IMR-90 (cell line): Measurements from ENCODE around the gene DNAJB8. TPM values are rescaled to one million over a fixed set of nuclear protein-coding genes. Genes with fewer than 3 reads are reported as not detected.

ENCODE experiments used
- ATAC-seq: fragments of 200-7000 bp; cut with Tn5 transposase; 2 replicates; pipeline ENCODE4 v1.9.1; 2020; ENCODE audit warnings: low read depth, mild to moderate bottlenecking, moderate library complexity
- BruUV-seq: library from RNA; stranded (reverse); fragments of 400-500 nt; replicated peaks from 2 replicates; lab custom pipeline; 2021; lab: Mats Ljungman, UMichigan
- CTCF ChIA-PET: fragments of 300-600 bp; formaldehyde crosslinking; extraction: SDS; loops from one replicate; lab custom pipeline; 2021; ENCODE audit warnings: antibody characterized with exemption; lab: Yijun Ruan, JAX
- POLR2A ChIA-PET: fragments of 300-600 bp; sonication (Branson Sonifier 250); formaldehyde crosslinking; loops from one replicate; lab custom pipeline; 2022; ENCODE audit warnings: antibody characterized with exemption; ENCODE audit not compliant: unreplicated experiment; lab: Charles Lee
- DNase-seq: peaks from one replicate; pipeline ENCODE4 v3.0.0; 2013
- H2AFZ ChIP-seq: replicated peaks from 2 replicates; pipeline ENCODE3; 2013; ENCODE audit warnings: low read length, mild to moderate bottlenecking; ENCODE audit not compliant: poor library complexity
- H2AK5ac ChIP-seq: 2 replicates; pipeline ENCODE4 v1.6.1; 2013; ENCODE audit warnings: low read depth, low read length, inconsistent platforms
- H2AK9ac ChIP-seq: replicated peaks from 2 replicates; pipeline ENCODE3; 2013; ENCODE audit warnings: mild to moderate bottlenecking, low read depth, low read length, moderate library complexity; ENCODE audit not compliant: poor library complexity
- H2BK120ac ChIP-seq: 2 replicates; pipeline ENCODE4 v1.6.1; 2013; ENCODE audit warnings: low read depth, low read length, inconsistent platforms
- H2BK15ac ChIP-seq: 3 replicates; pipeline ENCODE4 v1.6.1; 2013; ENCODE audit warnings: low read depth, low read length, inconsistent platforms
- H2BK20ac ChIP-seq: 2 replicates; pipeline ENCODE4 v1.6.1; 2013; ENCODE audit warnings: low read depth, mild to moderate bottlenecking, inconsistent platforms, low read length, moderate library complexity
- H2BK5ac ChIP-seq: 2 replicates; pipeline ENCODE4 v1.6.1; 2013; ENCODE audit warnings: mild to moderate bottlenecking, low read depth, low read length, inconsistent platforms; ENCODE audit not compliant: poor library complexity, severe bottlenecking
- H3K14ac ChIP-seq: replicated peaks from 2 replicates; pipeline ENCODE4 v1.6.1; 2013; ENCODE audit warnings: low read depth, low read length, inconsistent platforms
- H3K18ac ChIP-seq: 2 replicates; pipeline ENCODE4 v1.6.1; 2013; ENCODE audit warnings: low read depth, low read length, control low read depth
- H3K23ac ChIP-seq: 2 replicates; pipeline ENCODE4 v1.6.1; 2013; ENCODE audit warnings: low read depth, low read length, inconsistent platforms
- H3K27ac ChIP-seq: 2 replicates; pipeline ENCODE4 v1.5.1; 2013; ENCODE audit warnings: mild to moderate bottlenecking, control low read depth, low read length; ENCODE audit not compliant: insufficient read depth
- H3K27me3 ChIP-seq: 2 replicates; pipeline ENCODE4 v1.6.1; 2013; ENCODE audit warnings: low read length; ENCODE audit not compliant: control insufficient read depth, insufficient read depth
- H3K36me3 ChIP-seq: 2 replicates; pipeline ENCODE4 v1.6.1; 2013; ENCODE audit warnings: low read length, mixed read lengths; ENCODE audit not compliant: control insufficient read depth, insufficient read depth
- H3K4ac ChIP-seq: 2 replicates; pipeline ENCODE4 v1.6.1; 2013; ENCODE audit warnings: low read depth, low read length, inconsistent platforms
- H3K4me1 ChIP-seq: 2 replicates; pipeline ENCODE4 v1.6.1; 2013; ENCODE audit warnings: low read length, mixed read lengths; ENCODE audit not compliant: control insufficient read depth, insufficient read depth
- H3K4me2 ChIP-seq: 2 replicates; pipeline ENCODE4 v1.6.1; 2013; ENCODE audit warnings: low read depth, mild to moderate bottlenecking, control low read depth, low read length, moderate library complexity
- H3K4me3 ChIP-seq: 2 replicates; pipeline ENCODE4 v1.5.1; 2013; ENCODE audit warnings: low read depth, mild to moderate bottlenecking, control low read depth, low read length, moderate library complexity; ENCODE audit not compliant: insufficient read depth
- H3K56ac ChIP-seq: 2 replicates; pipeline ENCODE4 v1.6.1; 2013; ENCODE audit warnings: low read length, inconsistent platforms; ENCODE audit not compliant: insufficient read depth; ENCODE audit errors: extremely low read depth
- H3K79me1 ChIP-seq, 2 experiments: 2 replicates each; pipeline ENCODE4 v1.6.1; 2013; ENCODE audit warnings: low read length in 2 of 2, inconsistent platforms in 1 of 2, low read depth in 1 of 2
- H3K9ac ChIP-seq: 2 replicates; pipeline ENCODE4 v1.6.1; 2013; ENCODE audit warnings: low read depth, low read length, control low read depth
- H3K9me1 ChIP-seq: 2 replicates; pipeline ENCODE4 v1.6.1; 2013; ENCODE audit warnings: low read length, inconsistent platforms; ENCODE audit not compliant: insufficient read depth
- H3K9me3 ChIP-seq: 2 replicates; pipeline ENCODE4 v1.6.1; 2013; ENCODE audit warnings: low read length; ENCODE audit not compliant: control insufficient read depth, insufficient read depth
- H4K20me1 ChIP-seq: 2 replicates; pipeline ENCODE4 v1.6.1; 2013; ENCODE audit warnings: low read length, inconsistent platforms; ENCODE audit not compliant: insufficient read depth
- H4K5ac ChIP-seq: 2 replicates; pipeline ENCODE4 v1.6.1; 2013; ENCODE audit warnings: mild to moderate bottlenecking, low read depth, low read length, control low read depth
- H4K8ac ChIP-seq, 2 experiments: 2 replicates each; pipeline ENCODE4 v1.6.1; 2013; ENCODE audit warnings: low read depth in 2 of 2, low read length in 2 of 2, control low read depth in 1 of 2, inconsistent platforms in 1 of 2
- H4K91ac ChIP-seq: 2 replicates; pipeline ENCODE4 v1.6.1; 2013; ENCODE audit warnings: low read depth, low read length, inconsistent platforms; ENCODE audit not compliant: insufficient read depth
- BHLHE40 ChIP-seq: fragments of 150-350 bp; IDR thresholded peaks from 2 replicates; pipeline ENCODE4 v1.6.1; 2016; ENCODE audit warnings: mild to moderate bottlenecking, low read depth, low read length
- CEBPB ChIP-seq: IDR thresholded peaks from 2 replicates; pipeline ENCODE4 v1.6.1; 2012; ENCODE audit warnings: low read depth, low read length, improper control_type of control experiment
- CHD1 ChIP-seq: IDR thresholded peaks from 2 replicates; pipeline ENCODE4 v1.6.1; 2012; ENCODE audit warnings: low read depth, low read length, improper control_type of control experiment
- ELK1 ChIP-seq: fragments of 150-350 bp; IDR thresholded peaks from 2 replicates; pipeline ENCODE4 v1.6.1; 2016; ENCODE audit warnings: low read depth, mild to moderate bottlenecking, low read length, moderate library complexity, borderline replicate concordance
- FOS ChIP-seq: fragments of 150-350 bp; IDR thresholded peaks from 2 replicates; pipeline ENCODE4 v1.6.1; 2016; ENCODE audit warnings: low read depth, low read length
- MAFK ChIP-seq: IDR thresholded peaks from 2 replicates; pipeline ENCODE4 v1.6.1; 2012; ENCODE audit warnings: low read depth, low read length, improper control_type of control experiment
- MAZ ChIP-seq: IDR thresholded peaks from 2 replicates; pipeline ENCODE4 v1.6.1; 2012; ENCODE audit warnings: low read depth, mild to moderate bottlenecking, low read length, improper control_type of control experiment, moderate library complexity, borderline replicate concordance
- MXI1 ChIP-seq: IDR thresholded peaks from 2 replicates; pipeline ENCODE4 v1.6.1; 2012; ENCODE audit warnings: low read depth, mild to moderate bottlenecking, low read length, moderate library complexity, borderline replicate concordance
- NFE2L2 ChIP-seq: fragments of 150-350 bp; IDR thresholded peaks from 2 replicates; pipeline ENCODE4 v1.6.1; 2016; ENCODE audit warnings: low read depth, mild to moderate bottlenecking, low read length
- POLR2A ChIP-seq: IDR thresholded peaks from 2 replicates; pipeline ENCODE4 v1.6.1; 2012; ENCODE audit warnings: mild to moderate bottlenecking, low read depth, low read length
- RAD21 ChIP-seq: IDR thresholded peaks from 2 replicates; pipeline ENCODE4 v1.6.1; 2012; ENCODE audit warnings: low read length, improper control_type of control experiment
- RCOR1 ChIP-seq: IDR thresholded peaks from 2 replicates; pipeline ENCODE4 v1.6.1; 2012; ENCODE audit warnings: mild to moderate bottlenecking, low read length, improper control_type of control experiment; ENCODE audit not compliant: insufficient replicate concordance
- RFX5 ChIP-seq: IDR thresholded peaks from 2 replicates; pipeline ENCODE4 v1.8.0; 2012; ENCODE audit warnings: low read depth, mild to moderate bottlenecking, low read length, moderate library complexity
- SMC3 ChIP-seq: fragments of 150-350 bp; IDR thresholded peaks from 2 replicates; pipeline ENCODE4 v1.6.1; 2016; ENCODE audit warnings: low read depth, mild to moderate bottlenecking, antibody characterized with exemption, low read length, moderate library complexity
- WGBS, 2 experiments: methylation state at CpG; one replicate each; pipeline versions ENCODE4 v1.1.5 to v1.1.7; 2013; ENCODE audit warnings: missing lambda C conversion rate in 2 of 2; ENCODE audit not compliant: insufficient read length in 1 of 2; ENCODE audit errors: extremely low coverage in 2 of 2; 5-methylcytosine and 5-hydroxymethylcytosine counted together
- dilution Hi-C: fragments of 300-500 bp; cut with HindIII; formaldehyde crosslinking; loops from one replicate; pipeline ENCODE4 v1.14.3; 2018; ENCODE audit warnings: low sequenced_read_pairs; ENCODE audit not compliant: unreplicated experiment
- in situ Hi-C: fragments of 300-500 bp; cut with MboI; formaldehyde crosslinking; loops from 3 replicates; pipeline ENCODE4 v1.14.3; 2019; ENCODE audit warnings: low sequenced_read_pairs, inconsistent platforms, mixed read lengths
- intact Hi-C: fragments of 100-400 bp; cut with micrococcal nuclease; formaldehyde crosslinking; loops from 2 replicates; pipeline ENCODE4 v1.10.0; 2022
- polyA plus RNA-seq, 3 experiments: library from polyadenylated mRNA; depleted of rRNA; stranded (reverse); fragments of >200 nt; gene quantifications; 2 replicates each; pipeline ENCODE4 v1.2.3, GENCODE V29; 2012; ENCODE audit warnings: low replicate concordance in 1 of 3
- total RNA-seq: library from RNA; depleted of rRNA; stranded (reverse); fragments of >200 nt; gene quantifications from 2 replicates; pipeline ENCODE4 v1.2.3, GENCODE V29; 2012
- TF ChIP-seq, protein P1 (sequence below): fragments of 150-350 bp; IDR thresholded peaks from 2 replicates; pipeline ENCODE4 v1.6.1; 2017; ENCODE audit warnings: mild to moderate bottlenecking, antibody characterized with exemption, low read length, low read depth

The DNAJB8 gene
- total and polyA plus RNA-seq, 2 of the 4 experiments (the other 2 are of a cell fraction), result not detected

DNA sequence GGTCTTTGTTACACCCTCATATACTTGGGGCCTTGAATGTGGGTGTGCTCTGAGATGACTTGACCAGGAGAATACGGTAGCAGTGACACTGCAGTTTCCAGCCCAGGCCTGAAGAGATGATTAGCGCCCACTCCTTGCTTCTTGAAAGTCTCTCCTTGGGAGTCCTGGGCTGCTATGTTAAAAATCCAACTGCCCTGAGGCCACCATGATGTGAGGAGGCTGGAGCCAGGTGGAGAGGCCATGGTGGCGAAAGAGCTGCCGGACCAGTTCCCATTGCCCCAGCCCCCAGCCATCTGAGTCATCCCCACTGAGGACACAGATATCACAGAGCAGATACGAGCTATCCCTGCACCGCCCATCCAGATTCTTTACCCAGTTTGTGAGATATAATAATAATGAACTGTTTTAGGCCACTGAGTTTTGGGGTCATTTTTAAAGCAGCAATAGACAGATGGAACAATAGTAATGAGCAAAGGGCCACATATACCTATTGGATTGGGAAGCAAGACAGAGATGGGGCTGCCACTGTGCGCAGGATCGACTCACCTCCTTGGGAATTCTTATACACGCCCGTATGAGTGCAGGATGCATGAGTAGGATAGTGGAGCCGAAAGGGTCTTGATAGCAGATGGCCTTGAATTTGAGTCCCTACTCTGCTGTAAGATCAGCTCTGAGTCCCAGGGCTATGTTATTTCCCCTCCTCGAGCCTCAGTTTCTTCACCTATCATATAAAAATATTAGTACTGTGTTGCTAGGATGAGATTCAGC lies 38.5 kb upstream of the DNAJB8 start (continued):
- TF ChIP-seq RAD21, result no peak

GRCh38 chr3:128504533-128504915 lies 37.8 kb upstream of the DNAJB8 start:
- H3K9ac ChIP-seq, result no peak overlapping the region
- H2AK9ac ChIP-seq, result no peak overlapping the region
- no peak overlapping the region for H4K8ac ChIP-seq
- H3K9me1 ChIP-seq, result no peaks in the 10 kb centered on the region
- no peak overlapping the region for H2BK5ac ChIP-seq
- POLR2A ChIA-PET, result no interaction called here
- H3K27ac ChIP-seq, result no peak overlapping the region
- no peak overlapping the region for H3K14ac ChIP-seq
- H3K79me1 ChIP-seq, result no peaks in the 10 kb centered on the region
- no peak overlapping the region for H2BK20ac ChIP-seq
- no peak overlapping the region for H3K56ac ChIP-seq
- H3K36me3 ChIP-seq, result no peaks in the 10 kb centered on the region
- no CpG with 5 or more reads among the region's 8 CpGs for WGBS, 2 experiments
- DNase-seq, result no peak
- H3K4me1 ChIP-seq, result no peaks in the 10 kb centered on the region
- no peaks in the 10 kb centered on the region for H4K20me1 ChIP-seq
- ATAC-seq, result no peak
- H4K5ac ChIP-seq, result no peak overlapping the region
- H3K4me3 ChIP-seq, result no peak overlapping the region
- peaks cover 2% of the 10 kb centered on the region; the same call in 1 of the 2 replicates for H3K9me3 ChIP-seq
- dilution Hi-C loops, result no loop called here
- BruUV-seq, result no TSS peak
- peaks cover 5% of the 10 kb centered on the region; the same call in 1 of the 2 replicates for H3K27me3 ChIP-seq
- no peak overlapping the region for H3K4me2 ChIP-seq
- H3K18ac ChIP-seq, result no peak overlapping the region
- intact Hi-C loops, result loop anchor here (5.0 kb wide), 1 partner anchor 78 kb away; no protein-coding TSS in a partner anchor
- H3K4ac ChIP-seq, result no peak overlapping the region
- no peak overlapping the region for H2AFZ ChIP-seq
- no peak overlapping the region for H4K91ac ChIP-seq
- in situ Hi-C loops, result loop anchor here (5.0 kb wide), 1 partner anchor 72 kb away; no protein-coding TSS in a partner anchor
- no peak overlapping the region for H2AK5ac ChIP-seq
- H2BK120ac ChIP-seq, result no peak overlapping the region
- CTCF ChIA-PET, result no interaction called here
- no peak overlapping the region for H3K23ac ChIP-seq
- no peak overlapping the region for H2BK15ac ChIP-seq
- TF ChIP-seq CHD1, result no peak
- TF ChIP-seq MAZ, result no peak
- no peak for TF ChIP-seq POLR2A
- TF ChIP-seq RCOR1, result no peak
- TF ChIP-seq MXI1, result no peak
- TF ChIP-seq FOS, result no peak
- TF ChIP-seq BHLHE40, result no peak
- TF ChIP-seq, protein P1, sequence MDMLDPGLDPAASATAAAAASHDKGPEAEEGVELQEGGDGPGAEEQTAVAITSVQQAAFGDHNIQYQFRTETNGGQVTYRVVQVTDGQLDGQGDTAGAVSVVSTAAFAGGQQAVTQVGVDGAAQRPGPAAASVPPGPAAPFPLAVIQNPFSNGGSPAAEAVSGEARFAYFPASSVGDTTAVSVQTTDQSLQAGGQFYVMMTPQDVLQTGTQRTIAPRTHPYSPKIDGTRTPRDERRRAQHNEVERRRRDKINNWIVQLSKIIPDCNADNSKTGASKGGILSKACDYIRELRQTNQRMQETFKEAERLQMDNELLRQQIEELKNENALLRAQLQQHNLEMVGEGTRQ, result no peak
- TF ChIP-seq ELK1, result no peak
- TF ChIP-seq CEBPB, result no peak
- TF ChIP-seq SMC3, result no peak
- no peak for TF ChIP-seq MAFK
- no peak for TF ChIP-seq RFX5
- no peak for TF ChIP-seq NFE2L2
